H1 (cell line): ENCODE results near the gene IGF1. TPM values are rescaled to one million over a fixed set of nuclear protein-coding genes. Genes with fewer than 3 reads are reported as not detected.

Experiments
- CTCF ChIA-PET: fragments of 300-600 bp; sonication (Branson Sonifier 250); formaldehyde crosslinking; loops from one replicate; lab custom pipeline; 2021; ENCODE audit not compliant: partially characterized antibody; lab: Charles Lee
- POLR2A ChIA-PET: fragments of 300-600 bp; sonication (Branson Sonifier 250); formaldehyde crosslinking; loops from one replicate; lab custom pipeline; 2021; ENCODE audit warnings: inconsistent platforms; ENCODE audit not compliant: partially characterized antibody; lab: Charles Lee
- DNase-seq, 2 experiments: peaks; one replicate each; pipeline versions ENCODE4 v3.0.0 to v3.0.0-alpha.2; 2010 to 2022; ENCODE audit warnings: low spot score in 2 of 2, low read depth in 1 of 2, mixed read lengths in 1 of 2
- FAIRE-seq: peaks from 2 replicates; lab custom pipeline; 2011; peaks lifted over from hg19 to GRCh38; lab: Jason Lieb, UNC
- H2AFZ ChIP-seq: 2 replicates; pipeline ENCODE4 v1.8.1; 2012; ENCODE audit warnings: low read length, inconsistent platforms
- H2AK5ac ChIP-seq: 2 replicates; pipeline ENCODE4 v1.6.1; 2013; ENCODE audit warnings: low read depth, low read length
- H2BK120ac ChIP-seq: replicated peaks from 2 replicates; pipeline ENCODE3; 2013; ENCODE audit warnings: low read depth, low read length, inconsistent platforms
- H2BK12ac ChIP-seq: 2 replicates; pipeline ENCODE4 v1.6.1; 2013; ENCODE audit warnings: low read depth, low read length
- H2BK15ac ChIP-seq: 2 replicates; pipeline ENCODE4 v1.6.1; 2013; ENCODE audit warnings: low read length
- H2BK20ac ChIP-seq: 2 replicates; pipeline ENCODE4 v1.6.1; 2013; ENCODE audit warnings: low read length
- H2BK5ac ChIP-seq: 2 replicates; pipeline ENCODE4 v1.6.1; 2013; ENCODE audit warnings: low read depth, low read length
- H3K14ac ChIP-seq: 2 replicates; pipeline ENCODE4 v1.6.1; 2013; ENCODE audit warnings: inconsistent platforms; ENCODE audit not compliant: insufficient read length
- H3K18ac ChIP-seq: 2 replicates; pipeline ENCODE4 v1.6.1; 2013; ENCODE audit warnings: low read length; ENCODE audit errors: extremely low read depth
- H3K23ac ChIP-seq: 2 replicates; pipeline ENCODE4 v1.6.1; 2013; ENCODE audit warnings: inconsistent platforms; ENCODE audit not compliant: insufficient read length
- H3K23me2 ChIP-seq: 2 replicates; pipeline ENCODE4 v1.6.1; 2013; ENCODE audit warnings: low read depth, low read length
- H3K27ac ChIP-seq: 2 replicates; pipeline ENCODE4 v1.6.1; 2011; ENCODE audit warnings: low read depth, low read length, inconsistent platforms
- H3K27me3 ChIP-seq, 4 experiments: replicated peaks in 1 of 4; 1 replicate in 1 of 4; 2 replicates in 3 of 4; pipeline versions ENCODE4 v1.6.1 to v1.8.1; 2011 to 2013; ENCODE audit warnings: low read length in 3 of 4, mild to moderate bottlenecking in 3 of 4, inconsistent platforms in 2 of 4, mixed read lengths in 2 of 4, moderate library complexity in 1 of 4; ENCODE audit not compliant: control insufficient read depth in 3 of 4, insufficient read depth in 3 of 4; ENCODE audit errors: extremely low read depth in 1 of 4
- H3K36me3 ChIP-seq, 4 experiments: 2 replicates each; pipeline versions ENCODE4 v1.6.1 to v1.8.1; 2011 to 2013; ENCODE audit warnings: mild to moderate bottlenecking in 4 of 4, low read length in 3 of 4, moderate library complexity in 2 of 4, control low read depth in 1 of 4, inconsistent platforms in 1 of 4; ENCODE audit not compliant: insufficient read depth in 4 of 4, control insufficient read depth in 2 of 4
- H3K4ac ChIP-seq: replicated peaks from 2 replicates; pipeline ENCODE3; 2013; ENCODE audit warnings: low read length, low read depth, mixed read lengths, inconsistent platforms; ENCODE audit not compliant: insufficient read length
- H3K4me1 ChIP-seq, 4 experiments: replicated peaks in 1 of 4; 1 replicate in 1 of 4; 2 replicates in 3 of 4; pipeline versions ENCODE4 v1.6.1 to v1.8.1; 2011 to 2013; ENCODE audit warnings: low read length in 3 of 4, inconsistent platforms in 2 of 4, mixed read lengths in 1 of 4; ENCODE audit not compliant: insufficient read depth in 4 of 4, control insufficient read depth in 3 of 4
- H3K4me2 ChIP-seq, 2 experiments: 2 replicates each; pipeline versions ENCODE4 v1.6.1 to v1.8.1; 2011 to 2013; ENCODE audit warnings: low read depth in 2 of 2, low read length in 2 of 2, control low read depth in 1 of 2, inconsistent platforms in 1 of 2, mild to moderate bottlenecking in 1 of 2; ENCODE audit not compliant: insufficient read depth in 1 of 2
- H3K4me3 ChIP-seq, 4 experiments: fragments of 200-600, 300-600 bp in 1 of 4; sonication (generic), shearing (Covaris generic), sonication (Bioruptor Twin) in 1 of 4; 2 replicates each; pipeline versions ENCODE4 v1.5.1 to v1.8.1; 2011 to 2016; ENCODE audit warnings: low read length in 4 of 4, low read depth in 3 of 4, control low read depth in 2 of 4, inconsistent platforms in 2 of 4, mild to moderate bottlenecking in 2 of 4, mixed read lengths in 1 of 4, moderate library complexity in 1 of 4; ENCODE audit not compliant: insufficient read depth in 2 of 4; ENCODE audit errors: extremely low read depth in 1 of 4
- H3K56ac ChIP-seq: replicated peaks from 2 replicates; pipeline ENCODE3; 2013; ENCODE audit warnings: low read depth, mild to moderate bottlenecking, mixed read lengths, low read length, inconsistent platforms; ENCODE audit not compliant: insufficient read length
- H3K79me1 ChIP-seq: 2 replicates; pipeline ENCODE4 v1.6.1; 2013; ENCODE audit warnings: low read depth, low read length, control low read depth
- H3K79me2 ChIP-seq, 2 experiments: 2 replicates each; pipeline versions ENCODE4 v1.6.1 to v1.8.1; 2012 to 2013; ENCODE audit warnings: low read length in 2 of 2, mild to moderate bottlenecking in 2 of 2, inconsistent platforms in 1 of 2; ENCODE audit not compliant: insufficient read depth in 2 of 2, control insufficient read depth in 1 of 2
- H3K9ac ChIP-seq, 4 experiments: replicated peaks in 1 of 4; 1 replicate in 1 of 4; 2 replicates in 3 of 4; pipeline versions ENCODE4 v1.6.1 to v1.8.1; 2011 to 2013; ENCODE audit warnings: low read depth in 3 of 4, low read length in 3 of 4, control low read depth in 2 of 4, mild to moderate bottlenecking in 2 of 4, moderate library complexity in 2 of 4, inconsistent platforms in 1 of 4; ENCODE audit errors: extremely low read depth in 1 of 4
- H3K9me3 ChIP-seq, 2 experiments: 2 replicates each; pipeline versions ENCODE4 v1.6.1 to v1.8.1; 2012 to 2013; ENCODE audit warnings: mild to moderate bottlenecking in 2 of 2, moderate library complexity in 2 of 2, control low read depth in 1 of 2, inconsistent platforms in 1 of 2, low read depth in 1 of 2, low read length in 1 of 2, mixed read lengths in 1 of 2; ENCODE audit not compliant: insufficient read depth in 2 of 2
- H4K20me1 ChIP-seq, 2 experiments: replicated peaks in 1 of 2; 2 replicates each; pipeline versions ENCODE3 to v1.8.1; 2011 to 2013; ENCODE audit warnings: inconsistent platforms in 2 of 2, low read length in 2 of 2, mild to moderate bottlenecking in 1 of 2; ENCODE audit not compliant: insufficient read depth in 2 of 2, control insufficient read depth in 1 of 2
- H4K5ac ChIP-seq: 2 replicates; pipeline ENCODE4 v1.6.1; 2013; ENCODE audit warnings: low read length, low read depth, mixed read lengths, inconsistent platforms; ENCODE audit not compliant: insufficient read length
- H4K8ac ChIP-seq: 2 replicates; pipeline ENCODE4 v1.8.0; 2013; ENCODE audit warnings: mild to moderate bottlenecking, moderate library complexity, low read length, inconsistent platforms; ENCODE audit not compliant: insufficient read depth; ENCODE audit errors: extremely low read depth
- H4K91ac ChIP-seq: replicated peaks from 2 replicates; pipeline ENCODE3; 2013; ENCODE audit warnings: low read length, mixed read lengths, inconsistent platforms; ENCODE audit not compliant: insufficient read length
- SIN3A ChIP-seq, 2 experiments: IDR thresholded peaks in 1 of 2; conservative IDR thresholded peaks in 1 of 2; 2 replicates each; pipeline ENCODE4 v1.6.1; 2011 to 2012; ENCODE audit warnings: low read length in 2 of 2, improper control_type of control experiment in 1 of 2, low read depth in 1 of 2, mild to moderate bottlenecking in 1 of 2
- WGBS, 2 experiments: shearing (Covaris generic) in 1 of 2; methylation state at CpG; one replicate each; pipeline versions ENCODE4 v1.1.6 to v1.1.7; 2013 to 2015; ENCODE audit warnings: low lambda C conversion rate in 2 of 2, mixed read lengths in 2 of 2, inconsistent platforms in 1 of 2, low coverage in 1 of 2, missing lambda C conversion rate in 1 of 2; ENCODE audit not compliant: insufficient replicate concordance in 2 of 2, insufficient coverage in 1 of 2, insufficient read length in 1 of 2; ENCODE audit errors: extremely low coverage in 1 of 2, missing lambda C conversion rate in 1 of 2; 5-methylcytosine and 5-hydroxymethylcytosine counted together
- polyA plus RNA-seq, 7 experiments: library from polyadenylated mRNA; depleted of rRNA in 3 of 7; stranded (reverse) in 5 of 7; unstranded in 2 of 7; fragments of >200 nt in 5 of 7; fragments of 200-250 nt in 2 of 7; gene quantifications; 1 replicate in 5 of 7; 2 replicates in 1 of 7; 4 replicates in 1 of 7; pipeline versions ENCODE4 v1.2.1 to v1.2.3, GENCODE V29; 2011 to 2013; ENCODE audit warnings: missing spikeins in 2 of 7, mixed read lengths in 2 of 7
- total RNA-seq: library from RNA; stranded (reverse); fragmentation: NEBNext Ultra II Directional; extraction: Animal tissue kit (Norgen Biotek cat#: 25700); gene quantifications from 2 replicates; pipeline ENCODE4 v1.2.1, GENCODE V29; 2021

Gene IGF1
- total and polyA plus RNA-seq, 2 of the 8 experiments (the other 6 are each of a cell fraction or from before 2014, with no cell fraction given), result not detected

DNA sequence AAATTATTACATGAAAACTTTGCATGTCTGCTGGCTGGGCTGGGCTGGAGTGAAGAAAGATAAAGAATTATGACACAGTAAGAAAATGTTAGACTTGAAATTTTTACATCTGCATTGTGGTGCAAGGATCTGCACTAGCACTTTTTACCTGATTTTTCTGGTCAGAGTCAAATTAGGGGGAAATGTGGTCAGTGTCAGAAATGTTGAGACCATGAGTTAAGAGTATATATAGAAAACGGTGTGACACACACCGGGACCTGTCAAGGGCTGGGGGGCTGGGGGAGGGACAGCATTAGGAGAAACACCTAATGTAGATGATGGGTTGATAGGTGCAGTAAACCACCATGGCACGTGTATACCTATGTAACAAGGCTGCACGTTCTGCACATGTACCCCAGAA lies 90.3 kb downstream of the IGF1 start:
- POLR2A ChIA-PET, result no interaction called here
- no peak overlapping the region for H2BK120ac ChIP-seq
- H3K18ac ChIP-seq, result no peak overlapping the region
- no peak overlapping the region for H3K27ac ChIP-seq
- H3K23ac ChIP-seq, result no peak overlapping the region
- no peak overlapping the region for H3K4me2 ChIP-seq
- no peak overlapping the region for H3K4ac ChIP-seq
- H3K23me2 ChIP-seq, result no peaks in the 10 kb centered on the region
- no peak overlapping the region for H4K8ac ChIP-seq
- H3K27me3 ChIP-seq, result no peaks in the 10 kb centered on the region
- H3K79me1 ChIP-seq, result no peaks in the 10 kb centered on the region
- no peak overlapping the region for H2BK12ac ChIP-seq
- DNase-seq (no peak), FAIRE-seq (no peak)
- no peak overlapping the region for H3K56ac ChIP-seq
- H2AK5ac ChIP-seq, result no peak overlapping the region
- CTCF ChIA-PET, result no interaction called here
- no peak overlapping the region for H2AFZ ChIP-seq
- no peak overlapping the region for H2BK20ac ChIP-seq
- no peak overlapping the region for H2BK15ac ChIP-seq
- no peaks in the 10 kb centered on the region for H4K20me1 ChIP-seq
- H3K9ac ChIP-seq, result no peak overlapping the region
- no peaks in the 10 kb centered on the region for H3K36me3 ChIP-seq
- no peak overlapping the region for H3K4me3 ChIP-seq
- H2BK5ac ChIP-seq, result no peak overlapping the region
- H3K4me1 ChIP-seq, result peaks cover 0 to 2% (median 0%) of the 10 kb centered on the region in 4 experiments; a peak in 1 of 7 replicates
- no peaks in the 10 kb centered on the region for H3K79me2 ChIP-seq
- H4K91ac ChIP-seq, result no peak overlapping the region
- H4K5ac ChIP-seq, result no peak overlapping the region
- no peaks in the 10 kb centered on the region for H3K9me3 ChIP-seq
- 95% methylated on average over 4 of the region's 4 CpGs; no CpG with 5 or more reads in 1 of the 2 experiments for WGBS, 2 experiments
- H3K14ac ChIP-seq, result no peak overlapping the region
- no peak for TF ChIP-seq SIN3A (conservative IDR thresholded peaks at IDR 0.05 in 1 of 2, IDR thresholded peaks at IDR 0.05 in 1 of 2; ENCODE audit: low read depth in 1 of 2, low read length in 2 of 2)
